ENCODE measurements around the gene SCG5.

The SCG5 gene

DNA sequence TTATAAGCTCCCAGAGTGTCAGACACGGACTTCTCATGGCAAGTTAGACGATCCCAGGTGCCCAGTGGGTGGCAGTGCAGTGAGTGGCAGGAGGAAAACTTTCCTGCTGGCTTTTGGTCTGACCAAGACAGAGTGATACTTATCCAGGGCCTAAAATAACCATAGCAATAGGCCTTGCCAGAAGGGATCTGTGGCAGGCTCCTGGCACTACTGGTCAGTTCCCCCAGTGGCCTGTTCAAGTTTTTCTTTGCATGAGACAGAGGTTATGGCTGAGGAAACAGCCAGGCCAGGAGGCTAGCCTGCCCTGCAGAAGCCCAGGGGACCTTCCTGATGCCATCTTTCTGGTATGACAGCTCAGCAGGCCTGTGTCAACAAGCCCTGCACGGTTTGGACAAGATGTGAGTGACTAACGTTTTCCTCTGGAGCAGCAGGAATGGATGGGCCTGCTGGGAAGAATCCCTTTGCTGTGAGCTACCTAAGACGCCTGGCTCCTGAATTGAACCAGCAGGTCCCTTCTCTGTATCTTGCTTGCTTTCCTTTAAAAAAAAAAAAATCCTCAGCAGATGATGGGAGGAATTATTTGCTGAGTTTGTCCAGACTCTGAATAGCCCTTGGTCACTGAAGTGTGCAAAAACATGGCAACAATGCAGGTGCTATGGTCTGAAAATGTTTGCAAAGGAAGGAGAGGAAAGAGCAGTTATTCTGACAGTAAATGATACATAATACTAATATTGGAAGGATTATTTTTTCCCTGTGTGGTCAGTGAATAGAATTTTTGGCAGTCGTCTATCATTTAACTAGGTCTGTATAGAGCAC lies 18.0 kb downstream of the SCG5 start:
- DNase-seq = no peak

DNA sequence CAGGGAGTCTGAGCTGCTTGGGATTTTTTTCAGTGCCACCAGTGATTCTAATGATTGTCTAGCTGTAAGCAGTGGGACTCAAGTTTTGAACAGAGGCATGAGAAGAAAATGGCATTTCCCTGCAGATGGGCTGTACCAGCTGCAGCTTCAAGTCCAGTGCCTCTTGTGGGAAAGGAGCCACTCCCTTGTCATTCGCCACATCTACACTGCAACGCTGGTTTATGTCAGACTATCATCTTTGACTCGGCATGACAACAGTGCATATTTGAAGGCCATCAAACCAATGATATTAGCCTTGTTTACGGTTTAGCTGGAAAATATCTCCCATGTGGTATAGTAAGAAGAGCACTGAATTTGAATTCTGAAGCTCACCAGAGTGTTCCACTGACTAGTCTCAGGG lies 22.2 kb downstream of the SCG5 start:
- no peak for DNase-seq

DNA sequence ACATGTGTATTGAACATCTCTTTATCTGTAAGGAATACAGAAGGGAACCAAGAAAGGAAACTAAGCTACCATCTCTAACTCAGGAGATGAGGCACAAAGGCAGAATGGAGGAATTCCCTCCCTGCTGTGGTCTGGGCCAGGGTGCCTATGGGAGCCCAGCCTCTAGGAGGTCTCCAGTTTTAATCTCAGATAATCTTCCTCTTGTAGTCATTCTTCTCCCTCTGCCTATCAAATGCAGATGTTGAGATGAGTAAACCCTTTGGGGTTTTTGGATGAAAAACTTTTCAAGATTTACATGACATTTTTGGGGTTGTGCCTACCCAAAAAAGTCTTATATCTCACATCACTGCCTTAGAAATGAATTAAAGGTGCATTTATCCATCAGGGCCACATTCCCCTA lies 23.3 kb downstream of the SCG5 start:
- DNase-seq = no peak

DNA sequence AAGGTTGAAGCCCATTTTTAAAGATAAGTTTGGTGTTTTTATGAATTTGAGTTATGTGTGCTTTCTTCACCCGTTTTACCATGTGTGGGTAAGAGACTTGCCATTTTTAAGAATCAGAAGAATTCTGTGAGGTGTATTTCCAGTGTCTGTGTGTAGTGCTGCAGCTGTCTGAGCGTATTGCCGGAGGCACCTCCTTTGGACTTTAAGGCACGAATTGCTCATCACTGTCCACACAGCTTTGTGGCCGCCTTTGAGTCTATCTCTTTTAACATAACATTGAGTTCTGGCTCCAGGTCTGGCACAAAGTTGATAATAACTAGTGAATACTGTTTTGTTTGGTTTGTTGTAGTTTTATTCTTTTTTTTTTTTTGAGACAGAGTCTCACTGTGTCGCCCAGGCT lies 25.8 kb downstream of the SCG5 start:
- no peak for DNase-seq

DNA sequence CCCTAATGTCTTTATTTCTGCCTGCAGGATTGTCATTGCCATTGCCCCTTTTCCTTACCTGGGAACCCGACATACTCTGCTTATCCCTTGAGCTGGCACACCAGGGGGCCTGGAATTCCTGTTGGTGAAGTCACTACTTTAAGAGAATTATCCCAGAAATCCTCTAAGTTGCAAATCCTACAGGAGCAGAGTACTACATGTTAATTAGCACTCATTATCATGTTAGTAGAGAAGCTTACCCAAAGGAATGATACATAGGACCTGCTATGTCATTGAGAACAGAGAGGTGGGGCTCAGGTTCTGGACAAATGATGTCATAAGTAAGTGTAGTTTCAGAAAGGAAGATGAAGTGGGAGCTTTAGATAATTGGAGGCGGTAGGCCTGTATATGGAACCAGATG lies 27.4 kb downstream of the SCG5 start:
- no peak for DNase-seq

DNA sequence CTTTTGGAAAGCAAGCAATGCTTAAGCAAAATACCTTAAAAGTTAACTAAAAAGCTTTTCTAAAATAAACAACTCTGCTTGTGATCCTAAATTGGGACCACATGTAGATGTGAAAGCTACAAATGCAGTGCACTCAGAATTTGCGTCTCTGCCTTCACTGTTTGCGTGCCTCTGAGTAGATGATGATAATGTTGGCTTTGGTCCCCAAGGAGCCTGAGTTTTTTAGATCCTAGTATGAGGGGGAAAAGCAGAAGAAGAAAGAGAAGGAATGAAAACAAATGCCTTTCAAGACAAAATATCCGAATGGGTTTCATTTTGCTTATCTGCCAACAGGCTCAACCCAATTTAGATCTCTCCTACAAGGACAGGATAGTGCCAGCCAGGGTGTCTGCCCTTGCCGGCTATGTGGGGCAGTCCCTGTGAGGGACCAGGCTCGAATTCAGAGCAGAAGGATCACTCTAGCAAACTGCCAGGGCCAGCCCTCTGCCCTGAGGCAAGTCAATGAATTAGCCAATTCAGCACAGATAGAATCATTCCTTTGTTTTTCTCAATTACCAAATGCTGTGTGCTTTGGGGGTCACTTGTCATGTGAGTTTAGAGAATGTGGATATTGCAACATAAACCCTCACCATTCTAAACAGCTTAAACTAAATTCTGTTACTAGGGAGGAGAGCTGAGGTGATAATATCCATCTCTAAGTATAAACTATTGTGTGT lies 28.5 kb downstream of the SCG5 start:
- DNase-seq = no peak

DNA sequence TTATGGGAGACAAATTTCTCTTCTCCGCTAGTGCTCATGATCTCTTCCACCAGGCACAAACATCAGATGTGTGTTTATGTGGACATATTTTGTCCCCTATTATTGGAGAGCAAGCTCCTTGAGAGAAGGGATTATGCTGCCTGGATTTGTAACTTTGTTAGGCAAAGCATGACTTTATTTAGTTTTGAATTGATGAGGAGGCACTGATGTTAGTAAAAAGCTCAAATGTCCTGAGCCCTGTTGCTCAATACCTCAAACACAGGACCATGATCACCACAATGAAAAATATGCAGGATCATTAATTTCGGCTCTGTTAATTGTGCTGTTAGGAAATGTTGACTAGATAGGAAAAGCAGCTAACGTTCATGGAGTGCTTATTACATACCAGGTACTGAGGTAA lies 29.1 kb downstream of the SCG5 start:
- DNase-seq = no peak

DNA sequence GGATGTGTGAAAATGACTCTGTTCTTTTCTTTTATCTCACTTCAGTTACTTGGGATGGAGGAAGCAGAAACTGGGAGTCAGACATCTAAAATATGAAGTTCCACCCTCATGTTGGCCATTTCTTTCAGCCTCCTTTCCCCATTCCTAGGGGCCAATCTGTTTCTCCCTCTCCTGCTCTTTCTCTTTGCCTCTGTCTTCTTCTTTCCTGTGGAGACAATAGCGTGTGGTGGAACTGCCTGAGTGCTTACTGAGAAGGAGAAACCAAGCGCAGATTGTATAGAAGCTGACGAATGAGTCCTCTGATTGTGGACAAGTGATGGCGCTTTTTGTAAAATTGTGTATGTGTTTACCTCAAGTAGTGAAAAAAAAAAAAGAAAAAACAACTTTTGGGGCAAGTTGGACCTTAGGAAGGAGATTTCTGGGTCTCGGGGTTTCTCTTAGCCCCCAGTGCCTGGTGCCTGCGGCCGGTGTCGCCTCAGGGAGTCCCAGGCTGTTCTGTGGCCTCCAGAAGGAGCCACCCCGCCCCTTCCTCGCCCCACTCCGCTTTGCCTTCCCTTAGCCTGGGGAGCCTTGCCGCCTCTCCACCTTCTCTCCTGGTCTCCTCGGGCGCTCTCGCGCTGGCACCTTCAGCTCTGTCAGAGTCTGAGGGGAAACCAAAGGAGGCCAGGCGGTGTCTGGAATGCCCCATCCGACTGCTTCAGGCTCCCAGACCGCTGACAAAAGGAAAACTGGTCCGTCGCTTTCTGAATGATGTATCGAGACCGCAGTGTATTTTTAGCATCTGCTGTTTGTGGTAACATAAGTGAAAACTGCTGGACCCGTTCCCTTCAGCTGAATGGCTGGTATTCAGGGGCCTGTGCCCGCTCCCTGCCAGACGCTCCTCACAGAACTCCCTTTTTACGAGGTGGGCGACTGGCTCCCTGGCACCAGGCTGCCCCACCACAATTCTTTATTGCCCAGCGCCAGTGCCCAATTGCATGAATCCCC lies 30.1 kb downstream of the SCG5 start:
- DNase-seq = no peak

DNA sequence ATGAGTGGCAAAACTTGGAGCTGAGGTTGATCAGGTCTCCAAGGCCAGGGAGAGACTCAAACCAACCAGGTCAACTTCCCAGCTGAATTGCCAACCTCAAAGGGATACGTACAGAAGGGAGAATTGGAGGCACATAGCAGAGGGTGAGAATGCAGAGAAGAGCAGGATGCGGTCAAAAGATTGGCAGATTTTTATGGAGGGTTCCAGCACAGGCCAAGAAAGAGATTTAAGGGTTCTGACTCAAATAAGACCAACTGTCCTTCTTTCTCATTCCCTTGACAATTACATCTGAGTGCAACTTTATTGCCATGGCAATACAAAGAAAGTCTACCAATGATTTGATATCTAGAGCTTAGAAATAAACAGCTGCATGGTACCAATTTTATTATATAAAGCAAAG lies 33.2 kb downstream of the SCG5 start:
- DNase-seq = no peak

DNA sequence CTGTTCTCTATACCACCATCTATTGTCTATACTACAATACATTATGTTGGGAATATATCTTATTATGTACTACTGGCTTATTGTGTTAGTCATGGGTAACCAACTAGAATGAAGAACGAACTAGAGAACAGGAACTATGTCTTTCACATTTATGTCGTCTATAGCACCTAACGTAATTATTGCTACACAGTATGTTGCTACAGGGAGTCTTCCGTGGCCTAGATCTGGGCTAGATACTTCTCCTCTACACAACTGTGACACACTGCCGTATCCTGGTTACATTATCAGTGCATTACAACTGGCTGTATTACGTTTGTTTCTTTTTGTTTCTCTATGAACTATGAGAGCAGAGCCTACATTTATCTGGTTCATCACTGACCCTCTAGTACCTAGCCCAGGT lies 34.0 kb downstream of the SCG5 start:
- DNase-seq = no peak

DNA sequence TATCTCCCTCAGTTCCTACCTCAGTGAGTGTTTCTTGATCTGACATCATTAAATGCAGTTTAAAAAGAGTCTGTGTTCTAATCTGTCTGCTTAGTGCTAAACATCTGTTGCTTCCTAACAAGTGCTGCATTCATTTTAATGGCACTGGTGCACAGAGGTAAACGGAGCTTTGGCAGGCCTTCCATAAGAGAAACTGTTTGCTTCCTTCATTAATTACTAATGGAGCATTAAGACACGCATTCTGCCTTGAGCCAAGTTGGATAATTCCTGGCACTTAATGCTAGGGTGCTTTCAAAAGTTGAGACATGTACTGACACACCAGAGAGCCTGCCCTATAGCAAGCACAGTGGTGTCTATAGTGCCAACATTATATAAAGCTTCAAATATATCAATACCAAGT lies 34.7 kb downstream of the SCG5 start:
- no peak for DNase-seq

DNA sequence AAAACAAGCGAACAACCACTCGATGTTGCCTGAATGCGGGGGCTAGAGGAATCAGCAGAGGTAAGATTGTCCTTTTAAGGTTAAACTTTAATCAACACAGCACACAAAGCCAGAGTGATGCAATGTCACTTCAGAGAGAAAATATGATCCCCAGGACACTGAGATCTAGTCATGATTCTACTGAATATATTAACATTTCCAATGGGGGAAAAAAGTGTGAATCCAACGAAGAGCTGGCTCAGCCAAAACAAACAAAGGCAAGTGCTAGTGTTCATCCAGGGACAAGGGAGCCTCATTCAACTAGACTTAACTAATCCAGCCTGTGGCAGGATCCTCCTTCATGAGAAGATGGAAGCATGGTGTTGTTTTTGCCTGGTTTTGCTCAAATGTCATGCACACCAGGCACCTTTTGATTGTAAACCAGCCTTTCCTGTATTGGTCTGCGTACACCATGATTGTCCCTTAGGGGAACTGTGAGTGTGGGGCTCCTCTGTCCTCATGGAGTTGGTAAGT lies 35.8 kb downstream of the SCG5 start:
- DNase-seq = no peak

DNA sequence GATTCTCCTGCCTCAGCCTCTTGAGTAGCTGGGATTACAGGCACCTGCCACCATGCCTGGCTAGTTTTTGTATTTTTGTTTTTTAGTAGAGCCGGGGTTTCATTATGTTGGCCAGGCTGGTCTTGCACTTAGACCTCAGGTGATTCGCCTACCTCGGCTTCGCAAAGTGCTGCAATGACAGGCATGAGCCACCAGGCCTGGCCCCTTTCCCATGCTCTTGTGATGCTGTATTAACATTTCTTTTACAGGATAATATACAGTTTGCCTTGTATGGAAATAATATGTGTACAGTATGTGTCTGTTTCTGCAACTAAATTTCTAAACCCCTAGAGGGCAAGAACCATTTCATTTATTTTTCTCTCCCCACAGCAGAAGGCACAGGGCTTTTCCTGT lies 37.8 kb downstream of the SCG5 start:
- DNase-seq = no peak

DNA sequence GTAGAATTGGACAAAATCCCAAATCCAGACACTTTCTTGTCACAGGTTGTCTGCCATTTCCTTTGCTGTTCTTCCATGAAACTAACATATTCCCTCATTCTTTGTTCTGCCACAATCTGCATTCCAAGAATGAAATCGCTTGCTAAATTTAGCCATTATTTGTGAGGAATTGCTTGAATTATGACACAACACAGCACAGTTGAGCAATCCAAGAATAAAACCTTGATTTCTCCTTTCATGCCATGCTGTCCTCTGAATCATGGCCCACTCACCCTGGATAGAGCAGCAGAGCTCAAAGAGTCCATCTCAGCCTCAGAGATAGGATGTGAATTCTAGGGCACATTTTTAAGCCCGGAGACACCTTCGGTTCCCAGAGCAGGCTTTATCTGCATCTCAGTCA lies 41.1 kb downstream of the SCG5 start:
- no peak for DNase-seq

DNA sequence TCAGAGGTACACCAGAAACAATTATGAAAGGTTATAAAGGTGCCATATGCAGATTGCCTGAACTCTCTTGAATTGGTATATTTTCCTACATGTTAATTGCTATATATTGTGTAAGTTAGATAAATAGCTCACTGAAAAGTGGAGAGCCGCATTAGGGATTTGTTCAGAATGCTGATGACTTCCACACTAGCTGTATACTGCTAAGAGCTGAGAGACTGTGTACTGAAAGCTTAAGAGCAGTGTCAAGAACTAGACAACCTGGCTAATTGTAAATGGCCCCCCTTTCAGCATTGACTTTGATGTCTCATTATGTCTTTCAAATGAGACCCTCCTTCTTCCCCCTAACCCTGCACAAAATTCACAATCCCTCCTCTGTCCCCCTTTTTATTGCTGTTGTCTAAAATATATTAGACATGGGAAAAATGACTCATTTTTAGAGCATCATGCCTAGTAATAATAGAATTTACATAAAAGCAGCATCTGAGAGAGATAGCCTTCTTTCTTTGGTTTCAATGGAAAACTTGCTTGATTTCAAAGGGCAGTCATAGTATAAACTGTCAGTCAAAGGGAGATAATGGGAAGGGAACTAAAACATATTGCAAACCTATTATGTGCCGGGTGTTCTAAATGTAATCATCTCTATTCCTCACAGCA lies 41.6 kb downstream of the SCG5 start:
- no peak for DNase-seq

DNA sequence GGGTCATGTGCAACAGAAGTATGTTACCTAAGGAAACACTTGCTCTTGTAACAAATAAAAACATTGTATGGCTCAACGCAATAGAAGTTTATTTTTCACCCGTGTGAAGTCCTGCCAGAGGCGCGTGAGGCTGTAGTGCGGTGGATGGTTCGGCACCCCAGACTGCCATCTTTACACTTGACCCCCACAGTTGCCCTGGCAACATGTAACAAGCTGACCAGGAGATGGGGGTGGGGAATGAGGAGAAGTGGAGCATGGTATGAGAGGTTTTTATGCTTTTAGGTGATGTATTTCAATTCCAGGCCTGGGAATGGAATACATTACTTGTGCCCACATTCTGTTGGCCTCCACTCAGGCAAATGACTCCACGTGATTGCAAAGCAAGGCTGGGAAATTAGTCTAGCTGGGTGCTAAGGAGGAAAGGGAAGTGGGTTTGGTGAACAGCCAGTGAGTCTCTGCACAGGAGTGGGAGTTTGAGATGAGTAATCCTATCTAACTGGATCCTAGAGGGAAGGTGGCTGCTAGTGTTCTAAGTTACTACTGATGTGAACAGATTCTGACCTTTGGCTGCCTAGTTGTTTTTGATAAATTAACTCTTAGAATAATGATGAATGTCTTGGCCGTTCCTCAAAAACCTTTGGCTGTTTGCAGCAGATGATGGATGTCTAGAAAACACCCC lies 42.5 kb downstream of the SCG5 start:
- no peak for DNase-seq

DNA sequence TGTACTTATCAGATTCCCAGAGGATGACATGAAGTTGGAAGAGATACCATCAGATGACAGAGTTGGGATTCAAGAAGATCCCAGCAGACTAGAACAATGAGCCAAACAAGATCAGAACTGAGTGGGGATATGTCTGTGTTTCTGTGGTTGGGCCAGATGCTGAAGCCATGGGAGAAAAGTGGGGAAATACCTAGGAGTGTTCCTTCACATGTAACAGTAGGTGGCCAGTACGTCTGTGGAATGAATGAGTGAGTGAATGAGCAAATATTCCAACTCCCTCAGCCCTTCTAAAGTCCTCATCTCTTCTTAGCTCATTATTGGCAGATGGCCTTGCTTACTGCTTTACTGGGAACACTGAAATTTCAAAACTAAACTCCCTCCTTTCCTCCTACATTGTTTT lies 44.1 kb downstream of the SCG5 start:
- no peak for DNase-seq

DNA sequence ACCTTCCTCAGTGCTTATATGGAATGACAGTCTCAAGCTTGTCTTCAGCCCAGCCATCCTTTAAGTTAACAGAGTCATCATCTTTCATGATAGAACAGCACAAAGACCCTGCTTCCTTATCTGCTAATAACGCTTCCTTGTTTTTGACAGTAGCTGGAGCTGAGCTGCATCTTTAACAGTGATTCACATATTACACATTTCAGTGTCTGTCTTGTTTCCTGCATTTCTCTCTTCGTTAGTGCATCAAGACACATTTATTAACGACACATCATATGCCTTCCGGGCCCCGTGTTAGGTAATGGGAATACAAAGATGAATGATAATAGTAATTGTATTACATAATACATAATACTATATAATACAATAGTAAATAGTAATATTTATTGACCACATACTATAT lies 46.0 kb downstream of the SCG5 start:
- DNase-seq = no peak

DNA sequence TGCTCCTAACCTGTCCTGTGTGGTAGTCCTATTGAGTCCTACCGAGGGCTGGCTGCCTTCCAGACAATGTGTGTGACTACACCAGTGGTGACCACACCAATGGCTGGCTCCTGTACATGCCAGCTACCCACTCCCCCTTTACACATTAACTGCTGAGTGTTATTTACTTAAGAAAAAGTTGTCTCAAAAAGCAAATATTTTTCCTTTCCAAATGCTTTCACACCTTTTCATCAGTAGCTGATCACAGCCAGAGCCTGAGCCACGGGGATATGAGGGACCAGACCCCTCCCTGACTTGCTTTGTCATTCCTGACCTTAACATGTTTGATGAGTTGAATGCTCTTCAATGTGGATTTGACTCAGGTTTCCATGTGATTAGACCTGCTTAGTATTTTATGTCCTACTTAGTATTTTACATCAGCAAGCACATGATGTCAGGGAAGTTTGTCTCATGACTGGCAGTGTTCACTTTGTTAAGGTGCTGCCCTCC lies 46.7 kb downstream of the SCG5 start:
- no peak for DNase-seq

DNA sequence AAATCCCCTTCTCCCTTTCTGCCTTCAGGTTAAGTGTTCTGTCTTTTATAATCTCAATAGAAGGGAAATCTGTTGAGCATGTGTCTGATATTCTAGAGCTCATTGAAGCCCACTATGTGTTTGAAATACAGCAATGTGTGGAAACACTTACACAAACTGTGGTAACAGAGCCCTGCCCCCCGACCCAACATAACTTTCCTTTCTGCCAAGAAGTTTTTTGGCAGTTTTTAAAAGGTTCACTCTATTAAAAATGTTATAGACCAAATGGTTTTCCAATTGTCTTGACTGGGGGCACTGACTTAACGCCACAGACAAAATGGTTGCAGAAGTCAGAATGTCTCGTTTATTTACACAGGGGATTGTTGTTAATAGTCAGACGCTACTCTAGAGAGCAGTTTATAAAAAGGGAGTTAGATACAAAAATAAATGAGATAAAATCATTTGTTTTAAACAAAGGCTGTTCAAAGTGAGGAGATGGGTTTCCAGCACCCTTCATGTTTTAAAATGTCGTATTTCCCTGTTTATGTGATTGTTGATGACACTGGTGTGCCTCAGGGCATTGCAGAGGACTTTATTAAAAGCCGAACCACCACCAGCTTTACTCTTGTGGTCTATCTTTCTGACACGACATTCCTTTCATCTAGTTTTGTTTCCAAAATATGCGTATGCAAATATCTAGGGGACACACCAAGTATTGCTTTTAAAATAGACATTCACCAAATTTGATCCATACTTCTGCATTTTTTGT lies 49.6 kb downstream of the SCG5 start:
- no peak for DNase-seq

DNA sequence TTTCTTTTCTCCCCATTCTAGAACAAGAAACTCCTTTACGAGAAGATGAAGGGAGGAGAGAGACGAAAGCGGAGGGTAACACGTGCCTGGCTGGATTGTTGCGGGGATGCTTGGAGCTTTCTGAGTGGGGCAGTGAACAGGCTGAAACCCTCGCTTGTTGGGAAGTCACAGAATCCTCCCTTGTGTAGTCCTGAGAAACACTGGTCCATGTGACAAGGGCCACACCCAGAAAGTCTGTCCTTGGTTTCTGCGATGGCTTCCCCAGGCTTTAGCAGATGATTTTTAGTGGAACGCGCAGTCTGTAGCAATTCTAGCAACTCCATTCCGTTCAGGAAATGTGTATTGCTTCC lies 50.2 kb downstream of the SCG5 start:
- DNase-seq = no peak

Data from activated gamma-delta T cell (primary cell).